ENCODE data around the gene TDRD9.
A peak's percentile ranks its signal among the peaks of the same experiment; 100 is the strongest.
"Not testable (repeated sequence)": the region's sequence is repeated elsewhere in the genome, so short reads cannot be mapped to it uniquely, and the experiment has no call there.

The TDRD9 gene

GRCh38 chr14:103899316-103899715 is 28.9 kb upstream of the TDRD9 start:
- Histone ChIP-seq H3K9me3 (ENCODE audit: control insufficient read depth, insufficient read depth, low read length) (peaks cover 5% of the 10 kb centered on the region; the same call in 1 of the 2 replicates), H3K36me3 (ENCODE audit: insufficient read depth, low read length) (no peaks in the 10 kb centered on the region), H3K9ac (ENCODE audit: low read depth, low read length) (no peak overlapping the region), H3K4me1 (ENCODE audit: insufficient read depth, low read length) (no peaks in the 10 kb centered on the region)

DNA sequence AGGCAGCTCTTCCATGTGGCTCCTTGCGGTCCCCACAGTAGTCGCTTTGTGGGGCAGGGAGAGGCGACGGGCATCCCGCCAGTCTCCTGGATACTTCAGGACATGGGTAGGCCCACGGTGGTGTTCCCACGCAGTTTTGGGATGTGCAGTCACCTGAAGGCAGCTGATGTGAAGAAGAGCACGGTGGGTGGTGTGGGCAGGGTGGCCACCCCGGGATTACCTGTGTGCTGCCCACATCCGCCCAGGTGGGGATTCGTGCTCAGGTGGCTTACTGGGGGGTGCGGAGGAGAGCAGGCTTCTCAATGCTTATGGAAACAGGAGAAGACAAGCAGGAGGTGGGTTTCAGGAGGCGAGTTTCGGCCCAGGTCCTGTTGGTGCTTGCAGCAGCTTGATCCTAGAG is 28.4 kb upstream of the TDRD9 start:
- no peaks in the 10 kb centered on the region for H3K36me3 ChIP-seq (ENCODE audit: insufficient read depth, low read length)
- H3K9me3 ChIP-seq (ENCODE audit: control insufficient read depth, insufficient read depth, low read length): peaks cover 5% of the 10 kb centered on the region; the same call in 1 of the 2 replicates
- no peaks in the 10 kb centered on the region for H3K4me1 ChIP-seq (ENCODE audit: insufficient read depth, low read length)
- no peak overlapping the region for H3K9ac ChIP-seq (ENCODE audit: low read depth, low read length)

GRCh38 chr14:103904493-103905107 is 23.7 kb upstream of the TDRD9 start:
- H3K9ac ChIP-seq (ENCODE audit: low read depth, low read length): no peak overlapping the region
- H3K4me1 ChIP-seq (ENCODE audit: insufficient read depth, low read length): no peaks in the 10 kb centered on the region
- H3K36me3 ChIP-seq (ENCODE audit: insufficient read depth, low read length): no peaks in the 10 kb centered on the region
- no peaks in the 10 kb centered on the region for H3K9me3 ChIP-seq (ENCODE audit: control insufficient read depth, insufficient read depth, low read length)

DNA sequence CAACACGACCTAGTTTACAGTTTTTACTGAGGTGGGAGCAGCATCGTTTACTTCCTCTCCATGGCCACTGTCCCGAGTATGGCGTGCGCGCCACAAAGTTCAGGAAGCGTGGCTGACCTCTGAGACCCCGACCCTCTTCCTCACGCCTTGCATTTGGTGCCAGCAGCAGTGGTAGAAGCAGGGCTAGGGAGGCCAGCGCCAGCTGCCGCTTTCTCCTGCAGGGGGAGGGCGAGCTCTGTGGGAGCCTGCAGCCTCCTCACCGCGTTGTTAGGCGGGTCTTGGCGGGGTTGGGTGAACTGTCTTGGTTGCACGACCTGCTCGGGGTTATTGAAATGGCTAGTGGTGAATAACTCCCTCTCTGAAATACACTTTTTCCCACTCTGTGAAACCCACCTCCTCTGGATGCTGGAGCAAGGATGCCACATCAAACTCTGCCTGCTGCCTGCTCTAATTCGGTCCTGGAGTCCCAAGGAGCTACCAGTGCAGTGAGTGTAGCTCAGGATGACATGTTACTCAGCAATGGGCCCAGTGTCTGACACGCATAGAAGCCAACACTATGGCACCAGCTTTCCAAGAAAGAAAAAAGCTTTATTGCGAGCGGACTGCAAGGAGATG is 22.3 kb upstream of the TDRD9 start:
- H3K36me3 ChIP-seq (ENCODE audit: insufficient read depth, low read length): no peaks in the 10 kb centered on the region
- peaks cover 5% of the 10 kb centered on the region; the same call in 1 of the 2 replicates for H3K4me1 ChIP-seq (ENCODE audit: insufficient read depth, low read length)
- H3K9me3 ChIP-seq (ENCODE audit: control insufficient read depth, insufficient read depth, low read length): no peaks in the 10 kb centered on the region
- no peak overlapping the region for H3K9ac ChIP-seq (ENCODE audit: low read depth, low read length)

- H3K36me3 ChIP-seq (ENCODE audit: insufficient read depth, low read length): peaks cover 4% of the 10 kb centered on the region; the same call in 1 of the 2 replicates
- no peaks in the 10 kb centered on the region for H3K9me3 ChIP-seq (ENCODE audit: control insufficient read depth, insufficient read depth, low read length)
- H3K4me1 ChIP-seq (ENCODE audit: insufficient read depth, low read length): peaks cover 9% of the 10 kb centered on the region; the same call in 1 of the 2 replicates
- H3K9ac ChIP-seq (ENCODE audit: low read depth, low read length): no peak overlapping the region
Measured at GRCh38 chr14:103908580-103908979, 19.7 kb upstream of the TDRD9 start.

- H3K36me3 ChIP-seq (ENCODE audit: insufficient read depth, low read length): peaks cover 10% of the 10 kb centered on the region; the same call in 1 of the 2 replicates
Measured at GRCh38 chr14:103909531-103910261, 18.6 kb upstream of the TDRD9 start.

GRCh38 chr14:103910262-103910935 is 17.9 kb upstream of the TDRD9 start:
- 0 out of 2 replicates have a peak overlapping the region, but pooled peaks have one; percentile 0 for H3K9ac ChIP-seq (ENCODE audit: low read depth, low read length)
- peaks cover 10% of the 10 kb centered on the region; the same call in 1 of the 2 replicates for H3K36me3 ChIP-seq (ENCODE audit: insufficient read depth, low read length)
- peaks cover 9% of the 10 kb centered on the region; the same call in 1 of the 2 replicates for H3K4me1 ChIP-seq (ENCODE audit: insufficient read depth, low read length)
- H3K9me3 ChIP-seq (ENCODE audit: control insufficient read depth, insufficient read depth, low read length): no peaks in the 10 kb centered on the region

More at GRCh38 chr14:103909531-103910261, 18.6 kb upstream of the TDRD9 start:
- Histone ChIP-seq H3K9me3 (ENCODE audit: control insufficient read depth, insufficient read depth, low read length) (no peaks in the 10 kb centered on the region), H3K9ac (ENCODE audit: low read depth, low read length) (0 out of 2 replicates have a peak overlapping the region, but pooled peaks have one; percentile 0), H3K4me1 (ENCODE audit: insufficient read depth, low read length) (peaks cover 9% of the 10 kb centered on the region; the same call in 1 of the 2 replicates)

DNA sequence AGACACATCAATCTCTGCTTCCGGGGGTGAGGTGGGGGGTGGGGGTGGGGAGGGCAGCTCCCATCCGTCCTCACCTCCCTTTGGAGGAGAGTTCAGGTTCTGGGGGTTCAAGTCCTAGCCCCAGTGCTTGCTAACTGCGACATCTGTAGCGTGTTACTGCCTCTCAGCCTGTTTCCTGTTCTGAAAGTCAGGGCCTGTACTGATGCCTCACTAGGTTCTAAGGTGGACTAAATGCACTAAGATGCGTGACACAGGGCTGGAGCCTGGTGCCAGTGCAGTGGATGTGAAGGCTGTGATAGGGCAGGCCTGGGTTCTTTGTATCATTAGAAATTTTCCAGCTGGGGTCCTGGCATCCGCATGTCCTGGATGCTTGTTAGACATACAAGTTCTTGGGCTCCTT is 17.3 kb upstream of the TDRD9 start:
- Histone ChIP-seq H3K4me1 (ENCODE audit: insufficient read depth, low read length) (peaks cover 9% of the 10 kb centered on the region; the same call in 1 of the 2 replicates), H3K36me3 (ENCODE audit: insufficient read depth, low read length) (peaks cover 10% of the 10 kb centered on the region; the same call in 1 of the 2 replicates), H3K9ac (ENCODE audit: low read depth, low read length) (no peak overlapping the region), H3K9me3 (ENCODE audit: control insufficient read depth, insufficient read depth, low read length) (no peaks in the 10 kb centered on the region)

DNA sequence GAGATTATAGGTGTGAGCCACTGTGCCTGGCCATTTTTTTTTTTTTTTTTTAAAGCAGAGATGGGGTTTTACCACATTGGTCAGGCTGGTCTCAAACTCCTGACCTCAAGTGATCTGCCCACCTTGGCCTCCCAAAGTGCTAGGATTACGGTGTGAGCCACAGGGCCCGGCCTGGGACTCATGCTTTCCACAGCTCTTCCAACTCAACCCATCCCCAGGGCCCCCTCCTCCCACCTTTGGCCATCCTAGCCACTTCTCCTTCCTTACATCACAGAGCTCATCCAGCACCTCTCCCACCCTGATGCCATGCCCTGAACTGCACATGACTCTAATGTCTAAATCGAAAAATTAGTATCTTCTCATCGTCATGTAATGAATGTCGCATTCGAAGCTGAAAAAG is 12.6 kb upstream of the TDRD9 start:
- no peaks in the 10 kb centered on the region for H3K9me3 ChIP-seq (ENCODE audit: control insufficient read depth, insufficient read depth, low read length)
- no peak overlapping the region for H3K9ac ChIP-seq (ENCODE audit: low read depth, low read length)
- peaks cover 10% of the 10 kb centered on the region; the same call in 1 of the 2 replicates for H3K36me3 ChIP-seq (ENCODE audit: insufficient read depth, low read length)
- H3K4me1 ChIP-seq (ENCODE audit: insufficient read depth, low read length): 0 out of 2 replicates have a peak, but pooled peaks cover 4% of the 10 kb centered on the region

- Histone ChIP-seq H3K9me3 (ENCODE audit: control insufficient read depth, insufficient read depth, low read length) (no peaks in the 10 kb centered on the region), H3K36me3 (ENCODE audit: insufficient read depth, low read length) (peaks cover 6% of the 10 kb centered on the region; the same call in 1 of the 2 replicates), H3K4me1 (ENCODE audit: insufficient read depth, low read length) (no peaks in the 10 kb centered on the region), H3K9ac (ENCODE audit: low read depth, low read length) (no peak overlapping the region)
Measured at GRCh38 chr14:103916636-103917262, 11.5 kb upstream of the TDRD9 start.

DNA sequence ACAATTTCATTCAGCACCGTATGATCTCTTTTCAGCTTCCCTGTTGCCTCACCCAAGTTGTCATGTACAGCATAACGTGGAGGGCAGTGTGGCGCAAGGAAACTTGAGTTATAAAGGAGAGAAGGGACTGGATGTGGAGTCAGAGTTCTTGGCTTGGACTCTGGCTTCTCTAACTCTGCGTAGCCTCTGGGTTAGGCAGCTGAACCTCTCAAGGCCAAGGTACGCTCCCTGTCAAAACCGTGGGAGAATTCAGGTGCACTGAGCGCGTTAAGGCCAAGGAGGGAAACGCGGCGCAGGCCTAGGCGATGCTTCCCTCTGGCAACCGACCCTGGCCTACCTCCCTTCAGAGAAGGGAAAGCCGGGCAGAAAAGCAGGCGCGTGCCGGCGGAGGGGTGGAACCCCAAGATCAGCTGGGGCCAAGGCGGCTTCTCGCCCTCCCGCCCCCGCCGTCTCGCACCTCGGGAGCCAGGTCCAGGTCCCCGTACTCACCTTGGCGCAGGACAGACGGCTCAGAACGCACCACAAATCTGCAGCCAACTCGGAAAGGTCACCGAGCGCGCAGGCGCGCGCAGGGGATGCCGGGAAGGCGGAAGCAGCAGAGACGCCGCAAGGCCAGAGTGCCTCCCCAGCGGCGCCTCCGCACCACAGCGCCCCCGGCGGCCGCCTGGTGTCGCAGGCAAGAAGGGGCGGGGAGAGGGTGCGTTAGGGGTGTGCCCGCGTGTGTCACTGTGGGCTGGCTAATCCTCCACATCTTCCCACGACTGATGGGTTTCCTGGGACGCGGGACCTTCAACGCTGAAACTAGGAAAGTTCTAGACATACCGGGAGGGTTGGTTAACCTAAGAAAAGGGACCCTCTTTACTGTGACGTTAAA is 7.0 kb upstream of the TDRD9 start:
- Histone ChIP-seq H3K9ac (ENCODE audit: low read depth, low read length) (peak overlapping the region; percentile 90), H3K4me1 (ENCODE audit: insufficient read depth, low read length) (no peaks in the 10 kb centered on the region), H3K36me3 (ENCODE audit: insufficient read depth, low read length) (no peaks in the 10 kb centered on the region; the same call in 1 of the 2 replicates), H3K9me3 (ENCODE audit: control insufficient read depth, insufficient read depth, low read length) (no peaks in the 10 kb centered on the region)

DNA sequence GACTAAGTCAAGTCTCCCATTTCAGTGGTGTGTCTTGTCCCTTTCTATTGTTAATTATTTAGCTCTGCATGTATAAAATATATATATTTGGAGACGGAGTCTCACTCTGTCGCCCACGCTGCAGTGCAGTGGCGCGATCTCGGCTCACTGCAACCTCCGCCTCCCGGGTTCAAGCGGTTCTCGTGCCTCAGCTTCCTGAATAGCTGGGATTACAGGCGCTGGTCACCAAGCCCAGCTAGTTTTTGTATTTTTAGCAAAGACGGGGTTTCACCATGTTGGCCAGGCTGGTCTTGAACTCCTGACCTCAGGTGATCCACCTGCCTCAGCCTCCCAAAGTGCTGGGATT is 6.4 kb upstream of the TDRD9 start:
- H3K9me3 ChIP-seq (ENCODE audit: control insufficient read depth, insufficient read depth, low read length); H3K36me3 ChIP-seq (ENCODE audit: insufficient read depth, low read length); H3K4me1 ChIP-seq (ENCODE audit: insufficient read depth, low read length): not testable (repeated sequence)
- peak overlapping the region; percentile 50; the same call in 1 of the 2 replicates for H3K9ac ChIP-seq (ENCODE audit: low read depth, low read length)

DNA sequence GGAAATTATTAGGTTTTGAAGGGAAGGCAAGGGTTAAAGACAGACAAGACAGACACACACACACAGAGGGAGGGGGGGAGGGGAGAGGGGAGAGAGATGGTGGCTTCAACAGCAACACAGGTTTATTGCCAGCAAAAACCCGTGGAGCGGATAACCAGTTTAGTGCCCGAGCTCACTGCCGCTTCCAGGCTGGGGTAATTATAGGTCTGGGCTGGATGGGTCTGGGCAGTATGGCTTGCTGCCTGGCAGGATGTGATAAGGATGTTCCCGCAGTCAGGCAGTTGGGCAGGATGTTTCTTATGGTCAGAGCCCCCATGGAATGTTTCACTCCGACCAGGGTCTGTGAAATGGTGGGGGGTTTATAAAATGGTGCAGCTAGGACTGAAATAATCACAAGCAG is 4.4 kb upstream of the TDRD9 start:
- no peaks in the 10 kb centered on the region for H3K36me3 ChIP-seq (ENCODE audit: insufficient read depth, low read length)
- H3K9me3 ChIP-seq (ENCODE audit: control insufficient read depth, insufficient read depth, low read length): no peaks in the 10 kb centered on the region
- no peaks in the 10 kb centered on the region for H3K4me1 ChIP-seq (ENCODE audit: insufficient read depth, low read length)
- H3K9ac ChIP-seq (ENCODE audit: low read depth, low read length): no peak overlapping the region
